GM18951 (cell line): Measurements from ENCODE around the gene SECTM1.

Experiments
- POLR2A ChIP-seq: IDR thresholded peaks from 4 replicates; pipeline ENCODE4 v1.6.1; 2011; ENCODE audit warnings: mild to moderate bottlenecking; ENCODE audit not compliant: insufficient read length, insufficient read depth; ENCODE audit errors: extremely low read depth
- in situ Hi-C: fragments of 300-500 bp; cut with MboI; formaldehyde crosslinking; loops from one replicate; pipeline ENCODE4 v1.12.0; 2022; ENCODE audit warnings: low sequenced_read_pairs, mixed read lengths, inconsistent platforms; ENCODE audit not compliant: unreplicated experiment

SECTM1 gene

DNA sequence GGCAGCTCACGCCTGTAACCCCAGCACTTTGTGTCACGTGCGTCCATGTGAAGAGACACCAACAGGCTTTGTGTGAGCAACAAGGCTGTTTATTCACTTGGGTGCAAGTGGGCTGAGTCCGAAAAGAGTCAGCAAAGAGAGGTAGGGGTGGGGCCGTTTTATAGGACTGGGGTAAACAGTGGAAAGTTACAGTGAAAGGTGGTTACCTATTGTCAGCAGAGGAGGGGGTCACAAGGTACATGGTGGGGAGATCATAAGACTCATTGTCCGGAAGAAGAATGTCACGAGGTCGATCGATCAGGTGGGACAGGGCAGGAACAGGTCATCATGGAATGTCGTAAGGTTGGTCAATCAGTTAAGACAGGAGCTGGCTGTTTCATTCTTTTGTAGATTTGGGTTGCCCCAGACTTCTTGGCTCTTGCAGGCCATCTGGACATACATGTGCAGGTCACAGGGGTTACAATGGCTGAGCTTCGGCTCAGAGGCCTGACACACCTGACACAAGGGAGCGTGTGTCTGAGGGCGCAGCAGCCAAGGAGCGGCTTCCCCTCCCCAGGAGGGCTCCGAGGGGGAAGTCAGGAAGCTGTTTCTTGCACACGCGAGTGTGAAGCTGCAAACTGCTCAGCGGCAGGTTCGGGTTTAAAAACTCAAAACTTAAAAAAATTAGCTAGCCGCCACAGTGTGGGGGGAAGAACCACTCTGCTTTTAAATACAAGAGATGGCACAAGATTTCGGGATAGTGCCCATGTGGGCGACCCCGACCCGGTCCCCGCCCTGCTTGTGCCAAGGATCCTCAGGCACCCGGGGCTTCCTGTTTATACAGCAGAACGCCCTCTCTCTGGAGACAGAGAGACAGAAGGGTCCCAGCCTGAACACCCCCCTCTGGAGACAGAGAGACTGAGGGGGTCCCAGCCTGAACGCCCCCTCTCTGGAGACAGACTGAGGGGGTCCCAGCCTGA is 13.1 kb upstream of the SECTM1 start:
- in situ Hi-C loops = no loop called here
- TF ChIP-seq POLR2A = no peak

DNA sequence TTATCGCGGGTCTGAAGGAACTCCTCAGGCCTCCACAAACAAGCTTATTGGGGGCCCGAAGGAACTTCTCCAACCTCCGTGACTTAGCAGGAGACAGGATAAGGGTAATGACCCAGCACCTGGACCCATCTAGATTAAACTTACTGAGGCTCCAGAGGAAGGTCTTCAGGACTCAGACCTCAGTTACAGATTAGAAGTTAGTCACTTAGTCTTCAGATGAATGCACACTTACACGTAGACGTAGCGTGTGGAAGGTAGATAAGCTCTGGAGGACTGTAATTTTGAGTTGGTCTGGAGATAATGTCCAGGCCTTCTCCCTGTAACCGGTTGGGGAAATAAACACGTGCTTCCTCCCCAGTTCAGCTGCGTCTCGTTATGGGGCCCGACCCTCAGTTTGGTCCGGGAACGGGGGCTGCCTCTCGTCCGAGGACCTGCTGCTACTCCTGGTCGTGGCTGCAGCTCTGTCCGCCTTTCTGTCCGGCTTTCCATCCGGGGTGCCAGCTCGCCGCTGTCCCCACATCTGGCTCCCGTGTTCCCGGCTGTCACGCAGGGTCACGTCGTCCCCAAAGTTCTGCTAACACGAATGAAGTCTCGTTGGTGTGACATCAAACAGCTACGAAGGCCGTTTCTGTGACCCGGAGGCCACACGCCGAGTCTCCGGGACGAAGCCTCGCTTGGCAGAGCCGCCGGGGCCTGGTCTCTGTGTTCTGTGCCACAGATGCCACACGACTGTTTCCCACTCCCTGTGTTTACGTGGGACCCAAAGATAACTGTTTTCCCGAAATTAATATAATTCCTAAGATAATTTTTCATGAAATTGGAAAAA is 11.8 kb upstream of the SECTM1 start:
- no peak for TF ChIP-seq POLR2A
- in situ Hi-C loops = no loop called here

DNA sequence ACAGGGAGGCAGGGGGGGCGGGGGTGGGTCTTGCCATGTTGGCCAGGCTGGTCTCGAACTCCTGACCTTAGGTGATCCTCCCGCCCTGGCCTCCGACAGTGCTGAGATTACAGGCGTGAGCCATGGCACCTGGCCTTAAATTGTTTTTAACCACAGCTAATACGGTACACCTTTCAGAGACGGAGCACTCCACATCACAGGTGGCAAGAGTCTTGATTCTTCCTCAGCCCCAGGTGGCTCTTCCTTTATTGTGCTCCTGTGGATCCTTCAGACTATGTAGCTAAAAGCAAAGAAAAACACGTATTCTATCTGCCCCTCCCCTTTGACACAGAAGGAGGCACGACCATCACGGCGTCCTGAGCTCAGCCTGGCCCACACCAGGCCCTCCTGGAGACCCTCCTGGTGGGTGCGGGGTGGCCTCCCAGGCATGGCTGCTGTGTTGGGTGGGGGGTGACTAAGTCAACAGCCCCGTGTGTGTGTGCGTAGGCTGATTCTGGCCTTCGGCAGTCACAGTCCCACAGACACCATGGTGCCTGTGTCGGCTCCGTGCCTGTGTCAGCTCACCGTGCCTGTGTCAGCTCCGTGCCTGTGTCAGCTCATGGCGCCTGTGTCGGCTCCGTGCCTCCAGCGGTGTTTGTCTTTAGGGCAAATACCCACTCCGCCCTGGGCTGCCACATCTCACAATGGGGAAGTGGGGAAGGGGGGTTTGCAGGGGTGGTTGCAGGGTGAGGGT is 10.8 kb upstream of the SECTM1 start:
- in situ Hi-C loops = no loop called here
- TF ChIP-seq POLR2A = no peak

DNA sequence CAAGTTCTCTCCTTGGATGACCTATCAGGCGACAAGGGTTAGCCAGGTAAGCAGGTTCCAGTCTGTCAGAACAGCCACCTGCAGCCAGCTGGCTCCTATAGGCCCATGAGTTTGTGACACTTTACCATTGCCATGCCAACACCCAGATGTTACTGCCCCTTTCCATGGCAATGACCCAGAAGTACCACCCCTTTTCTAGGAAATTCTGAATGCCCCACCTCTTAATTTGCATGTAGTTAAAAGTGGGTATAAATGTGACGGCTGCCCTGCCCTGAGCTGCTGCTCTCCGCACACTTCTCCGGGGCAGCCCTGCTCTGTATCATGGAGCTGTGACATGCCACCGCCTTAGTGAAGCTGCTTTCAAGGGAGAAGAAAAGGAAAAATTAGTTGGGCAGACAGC is 10.0 kb upstream of the SECTM1 start:
- no peak for TF ChIP-seq POLR2A
- in situ Hi-C loops = no loop called here

DNA sequence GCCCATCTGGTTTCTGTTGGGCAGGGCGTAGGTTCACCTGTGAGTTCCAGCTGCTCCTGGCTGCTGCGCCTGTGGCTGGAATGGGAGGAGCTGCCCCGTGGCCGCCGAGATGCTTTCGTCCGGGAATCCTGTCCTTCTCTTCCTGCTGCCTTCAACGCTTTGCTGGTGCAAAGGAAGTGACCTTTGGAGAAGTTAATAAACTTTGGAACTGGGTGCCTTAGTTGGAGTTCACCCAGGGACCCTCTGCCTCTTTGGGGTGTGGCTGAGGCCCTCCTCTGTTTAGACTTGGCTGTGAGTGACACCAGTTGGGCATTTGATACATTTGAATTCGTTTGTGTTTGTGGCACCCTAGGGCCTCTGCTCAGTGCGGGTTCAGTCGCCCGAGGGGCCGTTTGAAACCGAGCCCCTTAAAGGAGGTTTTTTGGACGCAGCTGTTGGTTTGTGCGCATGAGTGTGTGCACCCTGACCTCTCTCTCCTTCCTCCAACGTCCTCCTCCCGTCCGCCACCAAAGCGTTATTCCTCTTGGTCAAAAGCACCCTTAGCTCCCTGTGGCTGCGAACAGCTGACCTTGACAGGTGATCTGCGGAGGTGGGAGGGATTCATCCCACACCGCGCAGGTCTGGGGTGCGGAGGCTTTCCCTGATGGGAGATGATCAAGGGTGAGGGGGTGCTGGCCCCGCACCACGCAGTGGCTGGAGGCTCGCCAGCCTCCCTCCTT is 9.0 kb upstream of the SECTM1 start:
- TF ChIP-seq POLR2A = no peak
- in situ Hi-C loops = no loop called here

DNA sequence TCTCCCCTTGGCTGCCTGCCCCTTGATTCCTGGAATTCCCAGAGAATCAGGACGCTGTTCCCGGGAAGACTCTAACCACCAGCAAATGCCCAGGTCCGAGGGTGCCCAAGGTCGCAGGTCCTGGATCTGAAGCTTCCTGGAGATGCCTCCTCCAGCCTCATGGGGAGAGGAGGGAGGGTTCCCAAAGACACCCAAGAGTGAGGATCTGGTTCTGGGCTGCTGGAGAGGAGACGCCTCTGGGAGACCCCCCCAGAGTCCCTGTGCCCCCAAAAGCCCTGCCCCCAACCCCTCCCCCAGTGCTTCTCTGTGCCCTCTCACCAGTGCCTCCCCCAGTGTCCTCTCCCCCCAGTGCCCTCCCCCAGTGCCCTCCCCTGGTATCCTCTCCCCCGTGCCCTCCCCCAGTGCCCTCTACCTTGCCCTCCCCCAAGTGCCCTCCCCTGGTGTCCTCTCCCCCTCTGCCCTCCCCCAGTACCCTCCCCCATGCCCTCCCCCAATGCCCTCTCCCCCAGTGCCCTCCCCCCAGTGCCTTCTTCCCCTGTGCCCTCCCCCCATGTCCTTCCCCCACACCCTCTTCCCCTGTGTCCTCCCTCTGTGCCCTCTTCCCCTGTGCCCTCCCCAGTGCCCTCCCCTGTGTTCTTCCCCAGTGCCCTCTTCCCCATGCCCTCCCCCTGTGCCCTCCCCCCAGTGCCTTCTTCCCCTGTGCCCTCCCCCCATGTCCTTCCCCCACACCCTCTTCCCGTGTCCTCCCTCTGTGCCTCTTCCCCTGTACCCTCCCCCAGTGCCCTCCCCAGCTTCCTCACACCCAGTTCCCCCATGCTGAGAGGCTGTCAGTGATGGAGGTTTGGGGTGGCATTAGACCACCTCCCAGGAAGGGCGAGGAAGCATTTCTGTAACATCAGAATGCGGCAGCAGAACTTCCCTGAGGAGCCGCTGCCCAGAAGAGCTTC is 6.3 kb upstream of the SECTM1 start:
- no peak for TF ChIP-seq POLR2A
- in situ Hi-C loops = no loop called here

DNA sequence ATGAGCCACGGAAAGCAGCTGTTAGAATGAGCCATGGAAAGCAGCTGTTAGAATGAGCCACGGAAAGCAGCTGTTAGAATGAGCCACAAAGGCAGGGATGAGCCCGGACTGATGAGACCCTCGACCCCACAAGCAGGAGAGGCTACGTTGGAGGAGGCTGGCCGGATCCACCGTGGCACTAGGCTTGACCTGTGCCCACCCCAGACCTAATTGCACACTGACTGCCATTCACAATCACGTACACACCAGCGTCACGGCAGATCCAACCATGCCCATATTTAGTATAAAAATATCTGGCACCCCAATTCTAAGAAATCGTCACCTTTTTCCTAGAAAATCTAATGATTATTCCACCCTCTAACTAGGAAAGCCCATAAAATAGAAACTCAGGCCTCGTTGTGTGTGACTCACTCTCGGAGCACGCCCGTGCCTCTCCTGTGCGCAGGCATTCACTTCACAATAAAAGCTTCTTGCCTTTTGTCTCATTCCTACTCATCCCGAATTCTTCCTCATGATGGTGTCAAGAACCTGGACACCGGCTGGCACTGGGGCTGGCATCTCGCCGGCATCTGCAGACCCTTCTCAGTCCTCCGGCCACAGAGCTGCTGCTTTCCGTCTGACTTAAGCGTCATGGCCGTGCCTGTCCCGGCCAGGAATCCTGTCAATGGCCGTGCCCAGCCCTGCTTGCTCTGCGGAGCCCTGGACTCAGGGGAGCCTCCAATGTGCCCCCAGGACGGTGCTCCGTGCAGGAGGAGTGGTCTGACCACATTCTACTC is 5.5 kb upstream of the SECTM1 start:
- in situ Hi-C loops = no loop called here
- TF ChIP-seq POLR2A = no peak

DNA sequence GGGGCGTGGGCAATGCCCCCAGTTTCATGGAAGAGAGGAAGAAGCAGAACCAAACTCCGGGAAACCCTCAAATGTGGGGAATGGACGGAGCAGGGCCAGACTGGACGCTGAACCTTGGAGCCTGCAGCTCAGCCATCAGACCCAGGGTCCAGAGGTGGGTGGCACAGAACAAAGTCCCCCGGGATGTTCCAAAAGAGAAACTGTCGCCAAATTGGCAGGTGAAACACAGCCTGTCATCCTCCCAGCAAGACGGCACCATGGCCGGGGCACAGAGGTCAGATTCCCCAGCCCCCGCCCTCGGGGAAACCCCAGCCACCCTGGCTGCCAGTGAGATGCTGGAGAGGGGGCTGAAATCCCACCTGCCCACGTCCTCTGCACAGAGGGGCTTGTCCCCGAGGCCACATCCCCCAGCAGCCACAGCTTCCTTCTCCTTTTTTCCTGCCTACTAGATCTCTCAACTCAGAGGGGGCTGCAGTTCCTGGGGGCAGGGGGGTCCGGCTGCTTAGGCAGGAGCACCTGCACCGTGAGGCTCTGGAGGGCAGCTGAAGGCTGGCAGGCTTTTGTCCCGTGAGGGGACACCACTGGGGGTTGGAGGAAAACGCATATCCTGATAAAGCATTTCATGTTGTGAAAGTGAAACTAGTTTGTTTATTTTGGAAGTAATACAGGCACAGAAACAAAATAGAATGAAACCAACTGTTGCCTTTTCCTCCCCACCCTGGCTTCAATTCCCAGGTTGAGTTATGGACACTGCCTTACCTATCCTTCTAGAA is 1.2 kb upstream of the SECTM1 start:
- TF ChIP-seq POLR2A = no peak
- in situ Hi-C loops = no loop called here

DNA sequence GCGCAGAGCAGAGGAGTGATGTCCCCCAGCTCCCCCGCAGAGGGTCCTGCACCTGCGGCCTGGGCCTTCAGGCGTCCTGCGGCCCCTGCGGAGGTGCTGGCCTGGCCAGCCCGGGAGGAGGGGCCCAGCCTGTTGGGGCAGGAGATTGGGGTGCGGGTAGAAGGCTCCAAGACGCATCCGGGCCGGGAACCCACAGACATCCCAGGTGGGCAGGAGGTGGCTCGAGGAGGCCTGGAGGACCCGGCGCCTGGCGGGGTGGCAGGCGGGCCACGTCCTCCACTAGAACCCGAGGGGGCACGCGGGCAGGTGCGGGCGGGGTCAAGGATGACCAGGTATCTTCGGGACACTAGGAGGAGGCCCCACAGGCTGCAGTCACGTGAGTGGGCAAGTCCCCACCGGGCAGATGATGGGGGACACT is 647 bp upstream of the SECTM1 start:
- in situ Hi-C loops = no loop called here
- no peak for TF ChIP-seq POLR2A

DNA sequence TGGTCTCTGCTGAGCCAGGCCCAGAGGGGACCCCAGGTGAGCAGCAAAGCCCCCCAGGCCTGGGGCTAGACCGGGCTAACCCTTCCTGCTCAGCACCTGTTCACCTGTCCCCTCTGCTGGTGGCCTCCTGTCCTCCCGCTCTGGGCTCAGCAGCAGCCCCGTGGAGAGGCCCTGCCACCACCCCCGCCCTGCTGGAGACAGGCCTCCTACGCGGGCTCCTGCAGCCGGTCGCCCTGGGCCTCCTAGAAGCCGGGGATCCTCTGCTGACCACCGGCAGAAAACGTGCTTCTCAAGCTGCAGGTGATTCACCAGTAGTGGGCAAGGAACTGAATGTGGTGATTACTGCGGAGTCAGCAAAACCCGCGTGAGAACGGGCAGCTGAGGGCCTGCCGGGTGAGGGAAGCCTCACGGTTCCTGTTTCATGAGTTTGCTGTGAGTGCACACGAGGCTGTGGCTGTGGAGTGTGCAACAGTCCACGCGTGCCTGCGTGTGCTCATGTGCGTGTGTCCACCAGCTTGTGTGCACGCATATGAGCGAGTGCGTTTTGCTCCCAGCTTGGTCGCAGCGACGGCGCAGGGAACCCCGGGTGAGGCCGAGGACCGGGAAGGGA is 792 bp downstream of the SECTM1 start:
- no peak for TF ChIP-seq POLR2A
- in situ Hi-C loops = no loop called here
